Cerebellar cortex (tissue), 1 donor: Measurements from ENCODE around the gene RAD18.

Experiments
- DNase-seq: peaks from one replicate; pipeline ENCODE4 v3.0.0-alpha.2; 2015; ENCODE audit warnings: low spot score

RAD18 gene

GRCh38 chr3:8835385-8835784, 127.9 kb downstream of the RAD18 start:
- no peak for DNase-seq

- no peak for DNase-seq
Observed at GRCh38 chr3:8834974-8835373, 128.3 kb downstream of the RAD18 start.

DNA sequence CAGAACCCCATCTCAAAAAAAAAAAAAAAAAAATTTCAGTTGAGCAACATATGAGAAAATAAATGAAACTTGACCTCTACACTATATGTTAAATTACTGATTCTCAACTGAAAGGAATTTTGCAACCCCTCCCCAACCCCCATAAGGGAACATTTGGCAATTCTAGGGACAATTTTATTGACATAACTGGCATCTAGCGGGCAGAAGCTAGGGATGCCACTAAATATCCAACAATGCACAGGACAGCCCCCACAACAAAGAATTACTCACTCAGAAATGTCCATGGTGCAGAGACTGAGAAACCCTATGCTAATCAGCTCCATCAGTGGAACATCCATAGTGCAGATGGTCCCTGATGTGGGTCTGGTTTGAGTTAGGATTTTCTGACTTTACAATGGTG, 135.6 kb downstream of the RAD18 start:
- no peak for DNase-seq
